Diencephalon (tissue), 1 donor: ENCODE results near the gene KPNA1. TPM values are rescaled to one million over a fixed set of nuclear protein-coding genes. Genes with fewer than 3 reads are reported as not detected.

ENCODE experiments used
- small RNA-seq: library from RNA; depleted of rRNA; stranded (forward); fragments of <200 nt; gene quantifications from one replicate; pipeline ENCODE3, GENCODE V24; 2014
- total RNA-seq: library from RNA; depleted of rRNA; stranded (reverse); fragments of >200 nt; gene quantifications from one replicate; pipeline ENCODE4 v1.2.3, GENCODE V29; 2014

The KPNA1 gene
- total RNA-seq: 56.1 TPM

DNA sequence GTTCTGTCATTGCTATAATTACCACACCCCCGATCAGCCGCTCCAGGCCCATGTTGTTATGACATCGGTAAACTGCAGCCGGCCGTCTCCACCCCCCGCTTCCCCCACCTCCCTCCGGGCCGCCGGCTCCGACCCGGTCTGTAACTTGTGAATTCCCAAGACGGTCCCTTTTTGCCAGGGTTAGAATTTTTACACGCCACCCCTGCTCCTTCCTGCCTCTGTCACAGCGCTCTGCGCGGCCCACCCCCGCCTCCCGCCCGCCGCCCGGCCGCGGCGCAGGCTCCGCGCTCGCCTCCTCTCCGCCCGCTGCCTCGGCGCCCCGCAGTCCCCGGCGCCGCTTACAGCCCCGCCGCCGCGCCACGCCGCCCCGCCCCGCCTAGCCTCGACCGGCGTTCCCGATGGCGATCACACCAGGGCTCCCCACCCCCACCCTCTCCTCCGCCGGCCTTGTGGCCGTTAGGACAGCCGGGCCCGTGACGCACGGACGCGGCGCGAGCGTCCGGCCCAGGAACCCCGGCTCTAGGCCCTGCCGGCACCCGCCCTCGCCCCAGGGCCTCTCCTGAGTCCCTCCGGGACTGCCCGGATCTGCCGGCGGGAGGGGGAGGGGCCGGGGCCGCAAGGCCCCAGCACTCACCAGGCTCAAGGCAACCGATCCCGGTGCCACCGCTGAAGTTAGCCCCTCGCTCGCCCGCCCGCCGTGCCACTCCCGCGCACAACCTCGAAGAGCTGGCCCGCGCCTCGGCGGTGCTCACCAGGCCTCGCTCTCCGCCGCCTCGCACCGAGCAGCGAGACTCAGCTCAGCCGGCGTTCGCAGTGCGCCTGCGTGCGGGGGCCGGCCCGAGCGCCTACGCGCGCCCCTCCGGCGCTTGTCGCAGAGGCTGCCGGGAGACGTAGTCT lies at the start of gene KPNA1:
KPNA1 (minus strand) TSS at position 817 of the 897 bp plus-strand sequence. CDS start 18,374 bp downstream, outside the sequence.

GRCh38 chr3:122564155-122564912 lies 49.6 kb upstream of the KPNA1 start, which contains the start of the genes DTX3L and PARP9:
TSS of gene DTX3L (plus strand) at chr3:122564338. CDS start at chr3:122564427, 89 bp downstream.
TSS of gene PARP9 (minus strand) at chr3:122564300. CDS start at chr3:122559620, 4,680 bp downstream.

GRCh38 chr3:122415762-122416654 lies 98.7 kb downstream of the KPNA1 start, which contains the start of gene WDR5B:
TSS of gene WDR5B (minus strand) at chr3:122416062. CDS start at chr3:122415528, 534 bp downstream.

GRCh38 chr3:122383771-122384697 lies 130.7 kb downstream of the KPNA1 start, which contains the start of gene FAM162A:
TSS of gene FAM162A (plus strand) at chr3:122384182. CDS start at chr3:122384266, 84 bp downstream.

DNA sequence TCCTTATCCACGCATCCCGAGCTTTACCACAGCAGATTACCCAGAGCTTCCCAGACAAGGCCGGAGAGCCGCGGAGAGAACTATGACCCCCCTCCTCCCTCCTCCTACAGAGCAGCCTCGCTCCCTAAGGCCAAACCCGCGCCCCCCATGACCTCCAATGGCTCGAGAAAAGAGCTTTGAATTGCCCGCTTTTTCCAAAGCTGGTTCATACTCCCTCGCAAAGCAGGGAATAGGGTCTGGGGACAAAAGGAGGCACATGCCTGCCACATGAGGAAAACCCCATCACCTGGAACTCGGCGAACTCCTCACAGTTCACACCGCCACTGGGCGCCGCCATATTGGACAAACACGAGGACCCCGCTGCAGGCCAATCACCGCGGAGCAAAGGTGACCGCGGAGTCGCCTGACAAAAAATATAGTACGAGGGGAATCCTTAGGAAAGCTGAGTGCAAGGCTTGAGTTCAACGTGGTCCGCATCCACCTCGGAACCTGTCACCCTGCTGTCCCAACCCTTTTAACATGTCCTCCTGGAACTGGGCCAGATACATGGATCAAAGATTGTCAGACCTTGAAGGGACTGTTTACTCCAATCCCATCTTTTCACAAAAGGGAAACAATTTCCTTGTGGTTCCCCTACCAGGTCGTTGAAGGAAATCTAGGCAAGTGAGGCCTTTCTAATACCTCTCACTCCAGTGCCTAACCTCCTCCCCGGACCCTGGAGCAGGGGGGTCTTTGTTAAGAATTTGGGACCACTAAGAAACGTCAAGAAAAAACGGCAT lies 131.7 kb downstream of the KPNA1 start, which contains the start of gene MIX23:
MIX23 (minus strand) TSS at position 344 of the 779 bp plus-strand sequence; CDS start at position 337, 7 bp downstream.

Small RNA genes lying within 50 kb of the gene (small RNA-seq; reads per million reads assigned to genes)
- gene AC083798.1 (not detected), gene AC096861.1 (not detected)

Other genes starting within 250 kb of the KPNA1 start
- 1.4 TPM for gene CSTA, start 189.7 kb downstream of the KPNA1 start, total RNA-seq
- gene MIX23, start 131.7 kb downstream of the KPNA1 start, total RNA-seq: 24.7 TPM
- gene FAM162A, start 130.8 kb downstream of the KPNA1 start, total RNA-seq: 15.9 TPM
- 6.0 TPM for gene WDR5B, start 98.9 kb downstream of the KPNA1 start, total RNA-seq
- gene PARP9, start 49.4 kb upstream of the KPNA1 start, total RNA-seq: 9.7 TPM
- gene DTX3L, start 49.4 kb upstream of the KPNA1 start, total RNA-seq: 6.7 TPM
- under 0.01 TPM for gene PARP15, start 62.7 kb upstream of the KPNA1 start, total RNA-seq
- gene PARP14, start 165.9 kb upstream of the KPNA1 start, total RNA-seq: 15.0 TPM